PC-3 (cell line): ENCODE results near the gene C2orf74. TPM values are rescaled to one million over a fixed set of nuclear protein-coding genes. Genes with fewer than 3 reads are reported as not detected.

Source experiments
- ATAC-seq: fragments of 200-7000 bp; cut with Tn5 transposase; 2 replicates; pipeline ENCODE4 v1.9.1; 2020; ENCODE audit warnings: mild to moderate bottlenecking, moderate library complexity
- BruUV-seq: library from RNA; stranded (reverse); fragments of 400-500 nt; replicated peaks from 2 replicates; lab custom pipeline; 2021; lab: Mats Ljungman, UMichigan
- CTCF ChIA-PET: fragments of 300-600 bp; sonication (Branson Sonifier 250); formaldehyde crosslinking; loops from one replicate; lab custom pipeline; 2022; ENCODE audit warnings: antibody characterized with exemption; lab: Charles Lee
- POLR2A ChIA-PET: fragments of 300-600 bp; sonication (Branson Sonifier 250); formaldehyde crosslinking; loops from one replicate; lab custom pipeline; 2022; ENCODE audit warnings: antibody characterized with exemption; ENCODE audit not compliant: unreplicated experiment; lab: Charles Lee
- DNase-seq: peaks from one replicate; pipeline ENCODE4 v3.0.0-alpha.2; 2015
- H2AFZ ChIP-seq: fragments of 300-600 bp; sonication (generic); 2 replicates; pipeline ENCODE4 v1.6.0; 2016; ENCODE audit warnings: antibody characterized with exemption, low read length
- H3F3A ChIP-seq: fragments of 300-600 bp; sonication (generic); one replicate; pipeline ENCODE4 v1.6.0; 2017; ENCODE audit warnings: antibody characterized with exemption, low read length, control low read depth, mild to moderate bottlenecking; ENCODE audit not compliant: unreplicated experiment
- H3K27ac ChIP-seq: fragments of 300-600 bp; sonication (generic); 2 replicates; pipeline ENCODE4 v1.5.1; 2016; ENCODE audit warnings: mild to moderate bottlenecking, low read length
- H3K27me3 ChIP-seq: fragments of 300-600 bp; sonication (generic); 2 replicates; pipeline ENCODE4 v1.6.1; 2016; ENCODE audit warnings: low read length, mixed read lengths
- H3K36me3 ChIP-seq: fragments of 300-600 bp; sonication (generic); 2 replicates; pipeline ENCODE4 v1.6.1; 2016; ENCODE audit warnings: low read depth, mixed run types, low read length, mixed read lengths
- H3K4me1 ChIP-seq: fragments of 300-600 bp; sonication (generic); 2 replicates; pipeline ENCODE4 v1.5.1; 2016; ENCODE audit warnings: low read length; ENCODE audit not compliant: insufficient read depth
- H3K4me2 ChIP-seq: fragments of 300-600 bp; sonication (generic); 2 replicates; pipeline ENCODE4 v1.6.0; 2016; ENCODE audit warnings: low read length
- H3K4me3 ChIP-seq: fragments of 300-600 bp; sonication (generic); 2 replicates; pipeline ENCODE4 v1.5.1; 2016; ENCODE audit warnings: mild to moderate bottlenecking, low read length, mixed read lengths
- H3K79me2 ChIP-seq: fragments of 300-600 bp; sonication (generic); 2 replicates; pipeline ENCODE4 v1.6.1; 2017; ENCODE audit warnings: low read length, mixed read lengths
- H3K9ac ChIP-seq: fragments of 300-600 bp; sonication (generic); 2 replicates; pipeline ENCODE4 v1.6.0; 2016; ENCODE audit warnings: mild to moderate bottlenecking, low read length
- H3K9me2 ChIP-seq: fragments of 300-600 bp; sonication (generic); replicated peaks from 2 replicates; pipeline ENCODE4 v1.6.1; 2016; ENCODE audit warnings: mixed run types, low read length, mixed read lengths
- H3K9me3 ChIP-seq: fragments of 300-600 bp; sonication (generic); 2 replicates; pipeline ENCODE4 v1.6.1; 2016; ENCODE audit warnings: low read length, mixed read lengths
- H4K20me1 ChIP-seq: fragments of 300-600 bp; sonication (generic); 2 replicates; pipeline ENCODE4 v1.6.1; 2016; ENCODE audit warnings: low read length, mixed read lengths
- EZH2 ChIP-seq: fragments of 300-600 bp; sonication (generic); IDR thresholded peaks from one replicate; pipeline ENCODE4 v1.6.1; 2017; ENCODE audit warnings: antibody characterized with exemption, mild to moderate bottlenecking, low read length; ENCODE audit not compliant: unreplicated experiment
- EZH2phosphoT487 ChIP-seq: fragments of 300-600 bp; sonication (generic); IDR thresholded peaks from 2 replicates; pipeline ENCODE4 v1.6.1; 2018; ENCODE audit warnings: mild to moderate bottlenecking, antibody characterized with exemption, low read length, borderline replicate concordance
- intact Hi-C: fragments of 100-400 bp; cut with micrococcal nuclease; formaldehyde crosslinking; loops from 2 replicates; pipeline ENCODE4 v1.9.0; 2023
- total RNA-seq: library from RNA; depleted of rRNA; stranded (reverse); fragments of >200 nt; gene quantifications from 2 replicates; pipeline ENCODE4 v1.2.3, GENCODE V29; 2014
- TF ChIP-seq, protein P1 (sequence below): fragments of 300-600 bp; sonication (generic); conservative IDR thresholded peaks from 2 replicates; pipeline ENCODE4 v1.5.1; 2017; ENCODE audit warnings: antibody characterized with exemption, low read depth, mild to moderate bottlenecking, low read length

C2orf74 gene
- total RNA-seq, 1 experiment from 2014 or later, result 16.8 TPM

- H2AFZ ChIP-seq, result no peak overlapping the region
Measured at GRCh38 chr2:61183795-61184194, 21.8 kb downstream of the C2orf74 start.

DNA sequence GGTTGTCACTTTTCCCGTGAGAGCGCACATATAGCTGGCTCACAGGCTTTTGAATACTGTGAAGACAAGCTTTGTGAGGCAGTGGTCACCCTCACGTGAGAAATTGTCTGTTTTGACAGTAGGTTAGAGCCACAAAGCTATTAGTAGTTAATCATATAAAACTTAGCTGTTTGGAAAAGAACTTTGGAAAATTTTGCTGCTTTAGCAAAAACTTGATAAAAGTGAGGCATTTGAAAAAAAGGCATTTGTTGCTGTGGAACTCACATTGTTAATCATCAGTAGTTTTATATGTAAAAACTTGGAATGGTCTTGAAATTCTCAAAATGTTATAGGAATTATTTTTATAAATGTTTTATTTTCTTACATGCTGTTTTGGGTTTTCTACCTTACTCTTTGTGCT, 22.3 kb downstream of the C2orf74 start:
- CTCF ChIA-PET, result no interaction called here
- Histone ChIP-seq H3K4me1 (peaks cover 19% of the 10 kb centered on the region), H3K9me3 (no peaks in the 10 kb centered on the region), H2AFZ (no peak overlapping the region), H3K4me2 (no peak overlapping the region), H3K27me3 (no peaks in the 10 kb centered on the region), H3K9ac (no peak overlapping the region), H3K79me2 (peaks cover 45% of the 10 kb centered on the region), H3K4me3 (no peak overlapping the region), H3K27ac (no peak overlapping the region), H3K9me2 (no peaks in the 10 kb centered on the region), H4K20me1 (no peaks in the 10 kb centered on the region), H3F3A (no peaks in the 10 kb centered on the region), H3K36me3 (peaks cover 64% of the 10 kb centered on the region)
- no peak for ATAC-seq
- DNase-seq, result no peak
- no TSS peak for BruUV-seq
- TF ChIP-seq, protein P1, sequence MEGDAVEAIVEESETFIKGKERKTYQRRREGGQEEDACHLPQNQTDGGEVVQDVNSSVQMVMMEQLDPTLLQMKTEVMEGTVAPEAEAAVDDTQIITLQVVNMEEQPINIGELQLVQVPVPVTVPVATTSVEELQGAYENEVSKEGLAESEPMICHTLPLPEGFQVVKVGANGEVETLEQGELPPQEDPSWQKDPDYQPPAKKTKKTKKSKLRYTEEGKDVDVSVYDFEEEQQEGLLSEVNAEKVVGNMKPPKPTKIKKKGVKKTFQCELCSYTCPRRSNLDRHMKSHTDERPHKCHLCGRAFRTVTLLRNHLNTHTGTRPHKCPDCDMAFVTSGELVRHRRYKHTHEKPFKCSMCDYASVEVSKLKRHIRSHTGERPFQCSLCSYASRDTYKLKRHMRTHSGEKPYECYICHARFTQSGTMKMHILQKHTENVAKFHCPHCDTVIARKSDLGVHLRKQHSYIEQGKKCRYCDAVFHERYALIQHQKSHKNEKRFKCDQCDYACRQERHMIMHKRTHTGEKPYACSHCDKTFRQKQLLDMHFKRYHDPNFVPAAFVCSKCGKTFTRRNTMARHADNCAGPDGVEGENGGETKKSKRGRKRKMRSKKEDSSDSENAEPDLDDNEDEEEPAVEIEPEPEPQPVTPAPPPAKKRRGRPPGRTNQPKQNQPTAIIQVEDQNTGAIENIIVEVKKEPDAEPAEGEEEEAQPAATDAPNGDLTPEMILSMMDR, result no peak
- TF ChIP-seq EZH2phosphoT487 (no peak), EZH2 (no peak)
- intact Hi-C loops, result no loop called here
- POLR2A ChIA-PET, result no interaction called here

More at GRCh38 chr2:61183795-61184194, 21.8 kb downstream of the C2orf74 start:
- TF ChIP-seq, protein P1, result no peak
- H3K27me3 ChIP-seq, result no peaks in the 10 kb centered on the region
- H3K4me3 ChIP-seq, result no peak overlapping the region
- POLR2A ChIA-PET, result no interaction called here
- H3K4me2 ChIP-seq, result no peak overlapping the region
- H3K9me3 ChIP-seq, result no peaks in the 10 kb centered on the region
- CTCF ChIA-PET, result no interaction called here
- peaks cover 64% of the 10 kb centered on the region for H3K36me3 ChIP-seq
- peaks cover 23% of the 10 kb centered on the region for H3K4me1 ChIP-seq
- no peak for ATAC-seq
- no peak overlapping the region for H3K27ac ChIP-seq
- no peaks in the 10 kb centered on the region for H4K20me1 ChIP-seq
- peaks cover 50% of the 10 kb centered on the region for H3K79me2 ChIP-seq
- intact Hi-C loops, result no loop called here
- no peaks in the 10 kb centered on the region for H3F3A ChIP-seq
- no peaks in the 10 kb centered on the region for H3K9me2 ChIP-seq
- H3K9ac ChIP-seq, result no peak overlapping the region
- BruUV-seq, result no TSS peak
- DNase-seq, result no peak

GRCh38 chr2:61185231-61185728, 23.3 kb downstream of the C2orf74 start:
- H3K9me2 ChIP-seq, result no peaks in the 10 kb centered on the region
- no peak for ATAC-seq
- no peak overlapping the region for H2AFZ ChIP-seq
- no peaks in the 10 kb centered on the region for H3F3A ChIP-seq
- POLR2A ChIA-PET, result no interaction called here
- no TSS peak for BruUV-seq
- no peak overlapping the region for H3K4me2 ChIP-seq
- peaks cover 35% of the 10 kb centered on the region for H3K79me2 ChIP-seq
- H3K4me1 ChIP-seq, result peaks cover 9% of the 10 kb centered on the region
- no peaks in the 10 kb centered on the region for H4K20me1 ChIP-seq
- no peak overlapping the region for H3K4me3 ChIP-seq
- H3K36me3 ChIP-seq, result peaks cover 74% of the 10 kb centered on the region
- H3K9ac ChIP-seq, result no peak overlapping the region
- no peaks in the 10 kb centered on the region for H3K9me3 ChIP-seq
- no peak overlapping the region for H3K27ac ChIP-seq
- no peaks in the 10 kb centered on the region for H3K27me3 ChIP-seq
- intact Hi-C loops, result no loop called here
- TF ChIP-seq EZH2phosphoT487 (no peak), EZH2 (no peak)
- TF ChIP-seq, protein P1, result no peak
- no peak for DNase-seq
- CTCF ChIA-PET, result interaction anchor here (0.5 kb wide), 1 partner anchor 55 kb away, joined by 4 read pairs; no protein-coding TSS in a partner anchor
